Testis (tissue), 3 donors: ENCODE measurements around the gene LRRC8D. TPM values are rescaled to one million over a fixed set of nuclear protein-coding genes. Genes with fewer than 3 reads are reported as not detected.

Experiments used
- DNase-seq: peaks from one replicate; pipeline ENCODE4 v3.0.0-alpha.2; 2019
- H3K27ac ChIP-seq, 2 donors: fragments of 200-600 bp; sonication (generic); one replicate each; pipeline ENCODE4 v1.5.1; 2019
- H3K27me3 ChIP-seq: fragments of 200-600 bp; sonication (generic); one replicate; pipeline ENCODE4 v1.5.1; 2019
- H3K36me3 ChIP-seq: fragments of 200-600 bp; sonication (generic); one replicate; pipeline ENCODE4 v1.5.1; 2017; ENCODE audit warnings: low read depth; ENCODE audit errors: missing control alignments
- H3K4me1 ChIP-seq: fragments of 200-600 bp; sonication (generic); one replicate; pipeline ENCODE4 v1.5.1; 2019
- H3K4me3 ChIP-seq, 2 donors: fragments of 200-600 bp; sonication (generic); one replicate each; pipeline ENCODE4 v1.5.1; 2017 to 2019
- H3K9me3 ChIP-seq: fragments of 200-600 bp; sonication (generic); one replicate; pipeline ENCODE4 v1.5.1; 2017
- POLR2A ChIP-seq: fragments of 450-650 bp; IDR thresholded peaks from one replicate; pipeline ENCODE4 v1.6.1; 2017; ENCODE audit warnings: antibody characterized with exemption, mild to moderate bottlenecking, moderate library complexity
- intact Hi-C: fragments of 100-400 bp; cut with DNase I; formaldehyde crosslinking; loops from one replicate; pipeline ENCODE4 v1.15.1; 2023; ENCODE audit warnings: low total_unique reads
- polyA plus RNA-seq: library from polyadenylated mRNA; stranded (reverse); fragments of 350-450 nt; fragmentation: Illumina TruSeq; extraction: RNeasy Lipid Tissue Mini Kit (QIAGEN cat#74804); gene quantifications from one replicate; pipeline ENCODE4 v1.2.3, GENCODE V29; 2014; ENCODE audit warnings: low read depth, low replicate concordance; ENCODE audit not compliant: insufficient read depth
- total RNA-seq, 2 donors: library from RNA; depleted of rRNA; stranded (reverse); fragments of >200 nt; gene quantifications; one replicate each; pipeline ENCODE4 v1.2.3, GENCODE V29; 2016
- TF ChIP-seq, protein P1 (sequence below), 3 experiments: fragments of 450-650 bp in 2 of 3; fragments of 200-600 bp in 1 of 3; sonication (generic) in 1 of 3; IDR thresholded peaks; one replicate each; pipeline ENCODE4 v1.5.1; 2016 to 2019; ENCODE audit warnings: antibody characterized with exemption in 3 of 3, mild to moderate bottlenecking in 2 of 3, moderate library complexity in 1 of 3

Gene LRRC8D
- total and polyA plus RNA-seq, 3 donors from 2014 or later, result 20.8 to 46.1 (median 41.1) TPM

DNA sequence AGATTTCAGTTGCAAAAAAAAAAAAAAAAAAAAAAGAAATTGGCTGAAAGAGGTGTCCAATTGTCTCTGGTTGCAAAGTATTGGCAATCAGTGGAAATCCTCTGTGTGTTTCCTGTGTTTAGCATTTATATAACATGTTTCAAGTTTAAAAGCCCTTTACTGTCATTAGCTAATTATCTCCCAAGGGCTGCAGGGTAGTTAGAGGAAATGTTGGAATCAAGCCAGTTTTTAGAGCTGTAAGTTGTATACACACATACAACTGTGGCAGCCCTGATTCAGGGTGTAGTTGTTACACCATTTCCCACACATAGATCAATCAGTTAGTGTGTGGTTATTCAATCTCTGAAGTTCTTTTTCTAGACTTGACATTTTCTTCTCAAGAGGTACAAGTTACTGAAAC is 165.2 kb downstream of the LRRC8D start:
- no peak overlapping the region for H3K4me3 ChIP-seq
- no peaks in the 10 kb centered on the region for H3K9me3 ChIP-seq
- H3K4me1 ChIP-seq, result no peaks in the 10 kb centered on the region
- H3K27ac ChIP-seq, result no peak overlapping the region
- H3K36me3 ChIP-seq, result no peaks in the 10 kb centered on the region
- no peak for DNase-seq
- intact Hi-C loops, result loop anchor here (10.0 kb wide), 1 partner anchor 181 kb away; no protein-coding TSS in a partner anchor
- H3K27me3 ChIP-seq, result no peaks in the 10 kb centered on the region
- TF ChIP-seq POLR2A, result no peak
- TF ChIP-seq, protein P1, sequence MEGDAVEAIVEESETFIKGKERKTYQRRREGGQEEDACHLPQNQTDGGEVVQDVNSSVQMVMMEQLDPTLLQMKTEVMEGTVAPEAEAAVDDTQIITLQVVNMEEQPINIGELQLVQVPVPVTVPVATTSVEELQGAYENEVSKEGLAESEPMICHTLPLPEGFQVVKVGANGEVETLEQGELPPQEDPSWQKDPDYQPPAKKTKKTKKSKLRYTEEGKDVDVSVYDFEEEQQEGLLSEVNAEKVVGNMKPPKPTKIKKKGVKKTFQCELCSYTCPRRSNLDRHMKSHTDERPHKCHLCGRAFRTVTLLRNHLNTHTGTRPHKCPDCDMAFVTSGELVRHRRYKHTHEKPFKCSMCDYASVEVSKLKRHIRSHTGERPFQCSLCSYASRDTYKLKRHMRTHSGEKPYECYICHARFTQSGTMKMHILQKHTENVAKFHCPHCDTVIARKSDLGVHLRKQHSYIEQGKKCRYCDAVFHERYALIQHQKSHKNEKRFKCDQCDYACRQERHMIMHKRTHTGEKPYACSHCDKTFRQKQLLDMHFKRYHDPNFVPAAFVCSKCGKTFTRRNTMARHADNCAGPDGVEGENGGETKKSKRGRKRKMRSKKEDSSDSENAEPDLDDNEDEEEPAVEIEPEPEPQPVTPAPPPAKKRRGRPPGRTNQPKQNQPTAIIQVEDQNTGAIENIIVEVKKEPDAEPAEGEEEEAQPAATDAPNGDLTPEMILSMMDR (IDR thresholded peaks at IDR 0.05), result no peak

Other genes starting within 250 kb of the LRRC8D start
- gene LRRC8C, start 187.9 kb upstream of the LRRC8D start, total RNA-seq, result 10 to 100 TPM; 16.2 to 19.8 TPM
- gene LRRC8C, start 187.9 kb upstream of the LRRC8D start, polyA plus RNA-seq, result 8.2 TPM
- gene ZNF326, start 174.1 kb downstream of the LRRC8D start, total RNA-seq, result 10 to 100 TPM; 28.6 to 30.2 TPM
- gene ZNF326, start 174.1 kb downstream of the LRRC8D start, polyA plus RNA-seq, result 9.5 TPM